Right lobe of liver (tissue), 4 donors: ENCODE measurements around the gene SIRT2.

Experiments used
- POLR2A ChIP-seq: fragments of 450-650 bp; IDR thresholded peaks from one replicate; pipeline ENCODE4 v1.6.1; 2017; ENCODE audit warnings: antibody characterized with exemption, mild to moderate bottlenecking
- TF ChIP-seq, protein P1 (sequence below), 4 donors: fragments of 200-600 bp in 3 of 4; fragments of 450-650 bp in 1 of 4; IDR thresholded peaks; one replicate each; pipeline versions ENCODE4 v1.5.1 to v1.8.0; 2016 to 2022; ENCODE audit warnings: antibody characterized with exemption in 4 of 4, mild to moderate bottlenecking in 2 of 4
- donor health status: DM: no; HTN: no; CAD: no.
- donor health status: DM: no; HTN: no; CAD: no.
- donor health status: DM: no; HTN: yes; CAD: no.

DNA sequence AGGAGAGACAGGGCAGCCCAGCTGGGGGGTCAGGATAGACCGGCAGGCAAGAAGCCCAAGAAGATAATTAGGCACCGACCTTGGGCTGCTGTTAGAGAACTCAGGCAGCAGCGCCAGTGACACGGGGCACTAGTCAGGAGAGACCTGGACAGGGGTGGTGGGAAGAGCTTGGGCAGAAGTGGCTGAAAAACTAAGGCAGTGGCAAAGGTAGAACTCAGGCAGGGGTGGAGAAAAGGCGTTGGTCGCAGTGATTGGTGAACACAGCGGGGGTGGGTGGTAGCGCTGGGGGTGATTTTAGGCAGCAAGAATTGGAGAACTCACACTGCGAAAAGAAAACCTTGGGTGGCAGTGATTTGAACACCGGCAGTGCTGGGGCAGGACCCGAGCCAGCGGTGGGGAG lies 8.3 kb upstream of the SIRT2 start:
- TF ChIP-seq, protein P1, sequence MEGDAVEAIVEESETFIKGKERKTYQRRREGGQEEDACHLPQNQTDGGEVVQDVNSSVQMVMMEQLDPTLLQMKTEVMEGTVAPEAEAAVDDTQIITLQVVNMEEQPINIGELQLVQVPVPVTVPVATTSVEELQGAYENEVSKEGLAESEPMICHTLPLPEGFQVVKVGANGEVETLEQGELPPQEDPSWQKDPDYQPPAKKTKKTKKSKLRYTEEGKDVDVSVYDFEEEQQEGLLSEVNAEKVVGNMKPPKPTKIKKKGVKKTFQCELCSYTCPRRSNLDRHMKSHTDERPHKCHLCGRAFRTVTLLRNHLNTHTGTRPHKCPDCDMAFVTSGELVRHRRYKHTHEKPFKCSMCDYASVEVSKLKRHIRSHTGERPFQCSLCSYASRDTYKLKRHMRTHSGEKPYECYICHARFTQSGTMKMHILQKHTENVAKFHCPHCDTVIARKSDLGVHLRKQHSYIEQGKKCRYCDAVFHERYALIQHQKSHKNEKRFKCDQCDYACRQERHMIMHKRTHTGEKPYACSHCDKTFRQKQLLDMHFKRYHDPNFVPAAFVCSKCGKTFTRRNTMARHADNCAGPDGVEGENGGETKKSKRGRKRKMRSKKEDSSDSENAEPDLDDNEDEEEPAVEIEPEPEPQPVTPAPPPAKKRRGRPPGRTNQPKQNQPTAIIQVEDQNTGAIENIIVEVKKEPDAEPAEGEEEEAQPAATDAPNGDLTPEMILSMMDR (IDR thresholded peaks at IDR 0.05) = no peak
- no peak for TF ChIP-seq POLR2A
